ENCODE data around the gene DHCR24. TPM values are rescaled to one million over a fixed set of nuclear protein-coding genes. Genes with fewer than 3 reads are reported as not detected.

The DHCR24 gene
- total and polyA plus RNA-seq, 2 of the 13 experiments (the other 11 are each of a cell fraction or from before 2014, with no cell fraction given): 374 to 448 TPM

- TF ChIP-seq AKAP8 (CRISPR knock-in tag; IDR thresholded peaks at IDR 0.05): no peak
- peak; percentile 93; the same call in 1 of the 2 replicates for TF ChIP-seq ZNF703 (CRISPR knock-in tag; IDR thresholded peaks at IDR 0.05; ENCODE audit: borderline replicate concordance)
- no peak for TF ChIP-seq ZNF569 (CRISPR knock-in tag; IDR thresholded peaks at IDR 0.05; ENCODE audit: borderline replicate concordance)
- TF ChIP-seq SIN3B (IDR thresholded peaks at IDR 0.05; ENCODE audit: low read length): no peak
- TF ChIP-seq ZFP1 (CRISPR knock-in tag; IDR thresholded peaks at IDR 0.05): no peak
- TF ChIP-seq, protein P1, sequence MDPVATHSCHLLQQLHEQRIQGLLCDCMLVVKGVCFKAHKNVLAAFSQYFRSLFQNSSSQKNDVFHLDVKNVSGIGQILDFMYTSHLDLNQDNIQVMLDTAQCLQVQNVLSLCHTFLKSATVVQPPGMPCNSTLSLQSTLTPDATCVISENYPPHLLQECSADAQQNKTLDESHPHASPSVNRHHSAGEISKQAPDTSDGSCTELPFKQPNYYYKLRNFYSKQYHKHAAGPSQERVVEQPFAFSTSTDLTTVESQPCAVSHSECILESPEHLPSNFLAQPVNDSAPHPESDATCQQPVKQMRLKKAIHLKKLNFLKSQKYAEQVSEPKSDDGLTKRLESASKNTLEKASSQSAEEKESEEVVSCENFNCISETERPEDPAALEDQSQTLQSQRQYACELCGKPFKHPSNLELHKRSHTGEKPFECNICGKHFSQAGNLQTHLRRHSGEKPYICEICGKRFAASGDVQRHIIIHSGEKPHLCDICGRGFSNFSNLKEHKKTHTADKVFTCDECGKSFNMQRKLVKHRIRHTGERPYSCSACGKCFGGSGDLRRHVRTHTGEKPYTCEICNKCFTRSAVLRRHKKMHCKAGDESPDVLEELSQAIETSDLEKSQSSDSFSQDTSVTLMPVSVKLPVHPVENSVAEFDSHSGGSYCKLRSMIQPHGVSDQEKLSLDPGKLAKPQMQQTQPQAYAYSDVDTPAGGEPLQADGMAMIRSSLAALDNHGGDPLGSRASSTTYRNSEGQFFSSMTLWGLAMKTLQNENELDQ (CRISPR knock-in tag; IDR thresholded peaks at IDR 0.05; ENCODE audit: borderline replicate concordance): no peak
- TF ChIP-seq DPF2 (CRISPR knock-in tag; IDR thresholded peaks at IDR 0.05; ENCODE audit: borderline replicate concordance, low read depth): peak; percentile 61; the same call in 1 of the 2 replicates
- TF ChIP-seq BRD4 (CRISPR knock-in tag; IDR thresholded peaks at IDR 0.05): peak; percentile 75; the same call in 1 of the 2 replicates
- TF ChIP-seq NFKB2 (CRISPR knock-in tag; IDR thresholded peaks at IDR 0.05; ENCODE audit: borderline replicate concordance): no peak
- peak; percentile 68 for TF ChIP-seq PATZ1 (CRISPR knock-in tag; IDR thresholded peaks at IDR 0.05)
- TF ChIP-seq ZNF883 (CRISPR knock-in tag; IDR thresholded peaks at IDR 0.05; ENCODE audit: not compliant biosample characterization): no peak
- peak; percentile 16; the same call in 1 of the 2 replicates for TF ChIP-seq ZNF547 (CRISPR knock-in tag; IDR thresholded peaks at IDR 0.05)
- no peak for TF ChIP-seq BHLHE40 (IDR thresholded peaks at IDR 0.05; ENCODE audit: low read length)
- 0 out of 2 replicates have a peak, but pooled peaks have one; percentile 39 for TF ChIP-seq ZNF317 (CRISPR knock-in tag; IDR thresholded peaks at IDR 0.05)
- TF ChIP-seq ZFP37 (CRISPR knock-in tag; IDR thresholded peaks at IDR 0.05; ENCODE audit: borderline replicate concordance): peak; percentile 80; the same call in 1 of the 2 replicates
- TF ChIP-seq, protein P2, sequence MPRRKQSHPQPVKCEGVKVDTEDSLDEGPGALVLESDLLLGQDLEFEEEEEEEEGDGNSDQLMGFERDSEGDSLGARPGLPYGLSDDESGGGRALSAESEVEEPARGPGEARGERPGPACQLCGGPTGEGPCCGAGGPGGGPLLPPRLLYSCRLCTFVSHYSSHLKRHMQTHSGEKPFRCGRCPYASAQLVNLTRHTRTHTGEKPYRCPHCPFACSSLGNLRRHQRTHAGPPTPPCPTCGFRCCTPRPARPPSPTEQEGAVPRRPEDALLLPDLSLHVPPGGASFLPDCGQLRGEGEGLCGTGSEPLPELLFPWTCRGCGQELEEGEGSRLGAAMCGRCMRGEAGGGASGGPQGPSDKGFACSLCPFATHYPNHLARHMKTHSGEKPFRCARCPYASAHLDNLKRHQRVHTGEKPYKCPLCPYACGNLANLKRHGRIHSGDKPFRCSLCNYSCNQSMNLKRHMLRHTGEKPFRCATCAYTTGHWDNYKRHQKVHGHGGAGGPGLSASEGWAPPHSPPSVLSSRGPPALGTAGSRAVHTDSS (CRISPR knock-in tag; conservative IDR thresholded peaks at IDR 0.05): no peak
- no peak for TF ChIP-seq SNAI1 (CRISPR knock-in tag; IDR thresholded peaks at IDR 0.05; ENCODE audit: borderline replicate concordance)
- TF ChIP-seq ZFY (CRISPR knock-in tag; IDR thresholded peaks at IDR 0.05): peak; percentile 33; the same call in 1 of the 2 replicates
- no peak for TF ChIP-seq ZSCAN31 (CRISPR knock-in tag; IDR thresholded peaks at IDR 0.05; ENCODE audit: low read depth)
- TF ChIP-seq ZNF557 (CRISPR knock-in tag; IDR thresholded peaks at IDR 0.05): no peak; the same call in 1 of the 2 replicates
- peak; percentile 62; the same call in 1 of the 2 replicates for TF ChIP-seq JDP2 (CRISPR knock-in tag; IDR thresholded peaks at IDR 0.05; ENCODE audit: borderline replicate concordance)
- TF ChIP-seq PTBP1 (IDR thresholded peaks at IDR 0.05; ENCODE audit: low read depth, low read length, poor library complexity, severe bottlenecking): no peak
Measured at GRCh38 chr1:54888080-54888733, 1.2 kb upstream of the DHCR24 start (continued).

Measured in HepG2 (cell line).